WI38 (cell line): Measurements from ENCODE around the gene PTCD1.

Experiments used
- H3K4me3 ChIP-seq: 2 replicates; pipeline ENCODE4 v1.5.1; 2011; ENCODE audit warnings: low read depth, mild to moderate bottlenecking, control low read depth, low read length
- TF ChIP-seq, protein P1 (sequence below): IDR thresholded peaks from 2 replicates; pipeline ENCODE4 v1.5.1; 2012; ENCODE audit warnings: low read depth, mild to moderate bottlenecking, control low read depth, low read length

The PTCD1 gene

GRCh38 chr7:99438573-99439480 is at the start of gene PTCD1, which contains the start of gene CPSF4:
TSS of gene PTCD1 (minus strand) at chr7:99438798. CDS start at chr7:99435242, 3,556 bp downstream.
TSS of gene CPSF4 (plus strand) at chr7:99438943. CDS start at chr7:99439083, 140 bp downstream.
- H3K4me3 ChIP-seq: peak within 1 kb of the TSS; percentile 78
- TF ChIP-seq, protein P1, sequence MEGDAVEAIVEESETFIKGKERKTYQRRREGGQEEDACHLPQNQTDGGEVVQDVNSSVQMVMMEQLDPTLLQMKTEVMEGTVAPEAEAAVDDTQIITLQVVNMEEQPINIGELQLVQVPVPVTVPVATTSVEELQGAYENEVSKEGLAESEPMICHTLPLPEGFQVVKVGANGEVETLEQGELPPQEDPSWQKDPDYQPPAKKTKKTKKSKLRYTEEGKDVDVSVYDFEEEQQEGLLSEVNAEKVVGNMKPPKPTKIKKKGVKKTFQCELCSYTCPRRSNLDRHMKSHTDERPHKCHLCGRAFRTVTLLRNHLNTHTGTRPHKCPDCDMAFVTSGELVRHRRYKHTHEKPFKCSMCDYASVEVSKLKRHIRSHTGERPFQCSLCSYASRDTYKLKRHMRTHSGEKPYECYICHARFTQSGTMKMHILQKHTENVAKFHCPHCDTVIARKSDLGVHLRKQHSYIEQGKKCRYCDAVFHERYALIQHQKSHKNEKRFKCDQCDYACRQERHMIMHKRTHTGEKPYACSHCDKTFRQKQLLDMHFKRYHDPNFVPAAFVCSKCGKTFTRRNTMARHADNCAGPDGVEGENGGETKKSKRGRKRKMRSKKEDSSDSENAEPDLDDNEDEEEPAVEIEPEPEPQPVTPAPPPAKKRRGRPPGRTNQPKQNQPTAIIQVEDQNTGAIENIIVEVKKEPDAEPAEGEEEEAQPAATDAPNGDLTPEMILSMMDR: no peak

- H3K4me3 ChIP-seq: no peak overlapping the region
- TF ChIP-seq, protein P1: no peak
Observed at GRCh38 chr7:99485094-99485493, 46.5 kb upstream of the PTCD1 start.

GRCh38 chr7:99478464-99479440 is 40.2 kb upstream of the PTCD1 start:
- TF ChIP-seq, protein P1: no peak
- no peak overlapping the region for H3K4me3 ChIP-seq

GRCh38 chr7:99476107-99476506 is 37.5 kb upstream of the PTCD1 start:
- TF ChIP-seq, protein P1: no peak

GRCh38 chr7:99473315-99473596 is 34.7 kb upstream of the PTCD1 start:
- TF ChIP-seq, protein P1: no peak
- H3K4me3 ChIP-seq: peak overlapping the region; percentile 95

More at GRCh38 chr7:99476107-99476506, 37.5 kb upstream of the PTCD1 start:
- no peak overlapping the region for H3K4me3 ChIP-seq

GRCh38 chr7:99472561-99473314 is 34.1 kb upstream of the PTCD1 start, which contains the start of gene ZNF789:
TSS of gene ZNF789 (plus strand) at chr7:99472890. CDS start at chr7:99476457, 3,567 bp downstream.
- TF ChIP-seq, protein P1: no peak
- peak within 1 kb of the TSS; percentile 95 for H3K4me3 ChIP-seq
